Skeletal muscle tissue (tissue), 4 donors: ENCODE data around the gene LIFR. TPM values are rescaled to one million over a fixed set of nuclear protein-coding genes. Genes with fewer than 3 reads are reported as not detected.
A peak's percentile ranks its signal among the peaks of the same experiment; 100 is the strongest.

Experiments used
- H3K27ac ChIP-seq: one replicate; pipeline ENCODE4 v1.7.0; 2013; ENCODE audit warnings: mild to moderate bottlenecking, low read depth, low read length, inconsistent platforms
- H3K27me3 ChIP-seq, 3 donors: one replicate each; pipeline ENCODE4 v1.7.0; 2013; ENCODE audit warnings: low read length in 3 of 3; ENCODE audit not compliant: control insufficient read depth in 3 of 3, insufficient read depth in 3 of 3
- H3K36me3 ChIP-seq, 3 donors: one replicate each; pipeline ENCODE4 v1.7.0; 2013; ENCODE audit warnings: low read length in 3 of 3; ENCODE audit not compliant: control insufficient read depth in 3 of 3, insufficient read depth in 3 of 3
- H3K4me1 ChIP-seq, 3 donors: one replicate each; pipeline ENCODE4 v1.7.0; 2013; ENCODE audit warnings: low read length in 3 of 3, mild to moderate bottlenecking in 3 of 3; ENCODE audit not compliant: control insufficient read depth in 3 of 3, insufficient read depth in 3 of 3
- H3K4me3 ChIP-seq, 3 donors: one replicate each; pipeline ENCODE4 v1.7.0; 2013; ENCODE audit warnings: low read length in 3 of 3
- H3K9ac ChIP-seq, 3 donors: one replicate each; pipeline ENCODE4 v1.7.0; 2013; ENCODE audit warnings: low read length in 3 of 3, mild to moderate bottlenecking in 3 of 3, moderate library complexity in 2 of 3, low read depth in 1 of 3
- H3K9me3 ChIP-seq, 3 donors: one replicate each; pipeline ENCODE4 v1.7.0; 2013; ENCODE audit warnings: low read length in 3 of 3; ENCODE audit not compliant: control insufficient read depth in 3 of 3
- total RNA-seq: library from RNA; depleted of rRNA; stranded (reverse); fragments of >200 nt; gene quantifications from one replicate; pipeline ENCODE4 v1.2.3, GENCODE V29; 2014
- donor health status: Osteomylitis.

The LIFR gene
- total RNA-seq, 1 donor from 2014 or later = 101 TPM

DNA sequence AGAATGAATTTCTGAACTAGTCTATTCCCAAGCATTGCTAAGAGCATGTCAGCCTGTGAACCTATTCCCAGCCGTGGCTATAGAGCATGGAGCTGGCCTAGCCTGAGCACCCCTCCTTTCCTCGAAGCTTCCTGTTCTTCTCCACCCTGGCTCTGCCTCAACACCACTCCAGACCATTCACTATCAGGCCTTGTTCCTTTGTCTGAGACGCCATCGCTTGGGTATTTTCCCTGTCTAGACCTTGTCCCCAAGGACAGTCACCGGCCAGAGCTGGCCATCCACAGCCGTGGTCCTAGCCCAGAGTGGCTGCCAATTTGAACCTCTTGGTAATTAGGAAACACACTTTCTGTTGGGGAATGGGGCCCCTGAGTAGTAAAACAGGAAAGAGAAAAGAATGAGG lies 105.8 kb downstream of the LIFR start:
- H3K9me3 ChIP-seq = no peaks in the 10 kb centered on the region
- H3K27me3 ChIP-seq = no peaks in the 10 kb centered on the region
- peaks cover 25 to 37% (median 35%) of the 10 kb centered on the region in 3 donors for H3K4me1 ChIP-seq
- H3K9ac ChIP-seq = no peak overlapping the region
- peaks cover 29 to 41% (median 32%) of the 10 kb centered on the region in 3 donors for H3K36me3 ChIP-seq
- H3K4me3 ChIP-seq = no peak overlapping the region
- peak overlapping the region; percentile 34 for H3K27ac ChIP-seq

DNA sequence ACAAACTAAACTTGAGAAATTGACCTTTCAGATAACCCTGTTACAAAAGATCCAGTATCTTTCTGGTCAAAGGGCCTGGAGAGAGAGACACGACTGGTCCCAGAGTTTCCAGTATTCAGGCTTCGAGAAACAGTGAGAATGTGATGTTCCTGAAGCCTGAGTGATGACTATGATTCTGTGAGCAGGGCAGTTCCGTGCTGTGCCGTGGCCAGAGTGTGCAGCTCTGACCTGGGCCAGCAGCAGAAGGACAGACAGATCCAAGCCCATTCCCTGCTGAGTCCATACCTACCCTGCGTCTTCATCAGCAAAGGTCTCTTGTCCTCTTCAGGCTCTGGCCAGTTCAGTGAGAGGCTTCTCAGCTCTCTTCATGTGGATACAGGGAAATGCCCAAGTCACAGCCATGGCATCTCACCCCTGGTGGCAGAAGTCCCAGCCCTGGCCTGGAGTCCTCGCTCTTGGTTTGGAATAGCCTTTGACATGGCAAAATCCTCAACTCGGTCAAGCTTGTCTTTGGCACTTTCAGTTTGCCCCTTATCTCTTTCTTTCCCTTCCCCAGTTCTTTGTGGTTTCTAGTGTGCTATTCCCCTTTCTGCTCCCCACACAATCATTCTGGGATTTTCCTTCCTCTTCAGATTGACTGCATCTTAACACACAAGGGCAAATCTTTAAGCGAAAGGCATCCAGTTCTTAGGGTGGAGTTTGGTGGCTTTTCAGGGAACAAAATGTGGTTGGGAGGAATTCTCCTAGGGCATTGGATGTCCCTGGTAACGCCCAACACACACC lies 107.7 kb downstream of the LIFR start:
- H3K9ac ChIP-seq = peak overlapping the region in 1 of 3 donors; percentile 60
- peak overlapping the region in 1 of 3 donors; percentile 52 for H3K4me3 ChIP-seq
- peak overlapping the region; percentile 62 for H3K27ac ChIP-seq
- no peaks in the 10 kb centered on the region for H3K9me3 ChIP-seq
- peaks cover 25 to 44% (median 35%) of the 10 kb centered on the region in 3 donors for H3K4me1 ChIP-seq
- H3K27me3 ChIP-seq = no peaks in the 10 kb centered on the region
- H3K36me3 ChIP-seq = peaks cover 25 to 32% (median 25%) of the 10 kb centered on the region in 3 donors

DNA sequence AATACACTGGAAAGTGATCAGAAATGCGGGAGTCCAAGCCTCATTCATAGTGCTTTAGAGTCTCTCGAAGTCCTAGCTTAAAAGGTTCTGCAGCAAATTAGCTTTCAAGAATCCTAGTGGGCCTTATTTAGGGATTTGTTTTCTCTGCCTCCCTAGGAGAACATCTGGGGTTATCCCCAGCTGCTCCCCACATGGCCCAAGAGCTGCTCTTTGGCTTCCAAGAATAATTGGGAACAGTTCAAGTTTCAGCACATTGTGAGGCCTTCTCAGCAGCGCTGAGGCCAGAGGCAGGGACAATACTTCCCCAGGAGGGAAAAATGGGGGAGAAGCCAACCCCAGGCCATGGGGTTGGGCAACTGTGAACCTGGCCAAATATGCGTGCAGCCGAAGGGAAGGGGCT lies 108.7 kb downstream of the LIFR start:
- Histone ChIP-seq H3K9ac (no peak overlapping the region), H3K27ac (peak overlapping the region; percentile 86), H3K36me3 (peaks cover 16 to 23% (median 18%) of the 10 kb centered on the region in 3 donors), H3K9me3 (no peaks in the 10 kb centered on the region), H3K4me3 (no peak overlapping the region), H3K4me1 (peaks cover 25 to 44% (median 35%) of the 10 kb centered on the region in 3 donors), H3K27me3 (no peaks in the 10 kb centered on the region)

DNA sequence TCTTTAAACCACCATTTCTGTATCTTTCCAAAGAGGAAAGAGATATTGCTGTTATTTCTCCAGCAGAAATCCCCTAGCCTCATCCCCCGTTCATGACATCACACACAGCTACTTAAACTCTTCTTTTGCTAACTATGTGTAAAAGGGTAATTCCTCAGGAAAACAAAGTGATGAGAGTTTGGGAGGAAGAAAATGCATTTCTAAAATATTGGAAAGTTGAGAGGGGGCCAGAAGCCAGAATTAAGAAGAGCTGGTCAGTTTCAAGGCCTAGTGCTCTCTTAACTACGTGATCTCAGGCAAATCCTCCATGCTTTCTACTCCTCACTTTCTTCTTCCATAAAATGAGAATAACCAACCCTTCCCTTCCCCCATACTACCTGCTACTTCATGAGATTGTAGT lies 109.4 kb downstream of the LIFR start:
- peak overlapping the region; percentile 86 for H3K27ac ChIP-seq

DNA sequence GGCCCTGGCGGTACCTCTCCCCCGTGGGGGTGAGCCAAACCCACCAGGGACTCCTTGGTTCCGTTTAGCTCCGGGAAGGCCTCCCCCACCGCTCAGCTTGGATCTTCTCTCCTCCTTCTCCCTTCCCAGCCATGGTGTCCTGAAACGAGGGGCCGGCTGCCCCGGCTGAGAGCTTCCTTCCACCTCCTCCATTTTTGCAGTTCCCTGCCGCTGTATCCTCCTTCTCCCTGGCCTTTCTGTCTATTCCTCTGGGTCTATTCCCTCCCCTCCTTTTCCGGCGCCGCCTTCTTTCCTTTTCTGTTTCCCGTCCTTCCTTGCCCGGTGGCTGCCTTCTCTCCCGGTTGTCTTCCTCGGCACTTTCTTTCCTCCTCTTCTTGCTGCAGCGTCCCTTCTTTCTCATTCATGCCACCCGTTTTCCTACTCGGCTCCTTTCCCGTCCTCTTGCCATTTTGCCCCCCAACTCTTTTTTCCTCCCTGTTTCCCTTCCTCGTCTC lies 110.4 kb downstream of the LIFR start:
- H3K27me3 ChIP-seq = no peaks in the 10 kb centered on the region
- peaks cover 25 to 44% (median 38%) of the 10 kb centered on the region in 3 donors for H3K4me1 ChIP-seq
- peak overlapping the region; percentile 77 to 82 (median 81) for H3K4me3 ChIP-seq
- H3K27ac ChIP-seq = peak overlapping the region; percentile 86
- peaks cover 3 to 11% (median 7%) of the 10 kb centered on the region in 3 donors for H3K36me3 ChIP-seq
- peak overlapping the region; percentile 80 to 93 (median 93) for H3K9ac ChIP-seq
- no peaks in the 10 kb centered on the region for H3K9me3 ChIP-seq

More for the DNA sequence above, 109.4 kb downstream of the LIFR start:
- H3K4me1 ChIP-seq = peaks cover 25 to 44% (median 35%) of the 10 kb centered on the region in 3 donors
- peak overlapping the region in 2 of 3 donors; percentile 80 to 93 for H3K9ac ChIP-seq
- peak overlapping the region in 2 of 3 donors; percentile 77 to 81 for H3K4me3 ChIP-seq
- H3K9me3 ChIP-seq = no peaks in the 10 kb centered on the region
- no peaks in the 10 kb centered on the region for H3K27me3 ChIP-seq
- H3K36me3 ChIP-seq = peaks cover 9 to 16% (median 11%) of the 10 kb centered on the region in 3 donors

DNA sequence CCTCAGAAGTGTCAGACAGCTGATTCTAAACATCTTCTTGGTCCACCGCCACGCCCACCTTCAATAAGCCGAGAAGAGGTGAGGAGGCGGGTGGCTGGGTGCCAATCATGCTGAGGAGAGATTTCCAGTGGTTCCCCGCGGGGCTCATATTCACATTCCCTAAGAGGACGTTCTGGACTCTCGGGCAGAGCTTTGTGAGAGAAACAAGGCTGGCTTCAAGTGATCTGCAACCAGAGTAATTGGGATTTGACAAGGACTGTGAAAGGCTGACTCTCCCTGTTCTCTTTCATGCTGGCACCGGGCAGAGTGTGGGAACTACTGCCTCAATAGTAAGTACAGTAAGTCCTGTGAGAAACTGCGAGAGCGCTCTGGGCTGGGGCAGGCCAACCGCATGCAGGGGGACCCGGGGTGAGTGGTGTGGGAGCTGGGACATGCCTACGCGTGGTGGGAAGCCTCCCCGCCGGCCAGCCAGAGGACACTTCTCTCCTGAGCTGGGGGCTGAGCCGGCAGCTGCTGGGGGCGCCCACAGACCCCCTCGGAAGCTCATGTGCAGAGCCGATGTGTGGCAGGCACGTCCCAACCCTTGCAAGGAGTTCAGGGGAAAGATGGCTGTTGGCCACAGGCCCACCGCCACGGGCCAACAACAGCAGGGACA lies 110.9 kb downstream of the LIFR start:
- Histone ChIP-seq H3K9ac (peak overlapping the region; percentile 80 to 93 (median 93)), H3K4me1 (peaks cover 25 to 44% (median 37%) of the 10 kb centered on the region in 3 donors), H3K4me3 (peak overlapping the region; percentile 77 to 82 (median 81)), H3K27me3 (no peaks in the 10 kb centered on the region), H3K27ac (peak overlapping the region; percentile 86), H3K36me3 (peaks cover 0 to 7% (median 6%) of the 10 kb centered on the region in 3 donors), H3K9me3 (no peaks in the 10 kb centered on the region)

DNA sequence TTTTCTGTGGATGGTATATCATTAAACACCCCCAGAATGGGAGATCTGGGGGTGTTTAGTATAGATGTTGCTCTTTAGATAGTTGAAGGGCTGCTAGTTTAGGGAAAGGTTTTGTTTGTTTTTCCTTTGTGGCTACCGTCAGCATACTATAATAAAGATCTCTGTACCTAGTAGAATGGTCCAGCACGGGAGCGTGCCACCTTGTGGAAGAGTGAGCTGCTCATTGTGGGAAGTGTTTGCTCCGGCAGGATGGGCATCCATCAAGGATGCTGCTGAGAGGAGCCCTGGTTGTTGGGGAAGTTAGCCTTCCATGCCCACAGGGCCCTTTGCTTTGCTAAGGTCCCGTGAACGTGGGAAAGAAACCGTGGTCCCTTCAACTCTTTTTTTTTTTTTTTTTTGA lies 113.1 kb downstream of the LIFR start:
- Histone ChIP-seq H3K4me1 (peaks cover 13 to 31% (median 18%) of the 10 kb centered on the region in 3 donors), H3K4me3 (no peak overlapping the region), H3K9me3 (no peaks in the 10 kb centered on the region), H3K36me3 (no peaks in the 10 kb centered on the region), H3K27me3 (no peaks in the 10 kb centered on the region), H3K27ac (no peak overlapping the region), H3K9ac (no peak overlapping the region)

DNA sequence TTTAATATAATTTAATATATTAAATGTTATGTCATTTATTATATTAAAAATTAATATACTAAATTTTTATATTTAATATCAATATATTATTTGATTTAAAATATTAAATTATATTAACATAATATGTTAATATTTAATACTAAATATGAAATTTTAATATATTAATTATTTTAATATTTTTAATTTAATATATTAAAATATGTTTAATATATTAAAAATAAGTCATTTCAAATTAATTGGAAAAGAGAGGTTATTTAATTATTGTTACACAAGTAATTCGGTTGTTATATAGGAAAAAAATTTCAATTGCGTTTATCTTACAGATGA lies 114.2 kb downstream of the LIFR start:
- no peaks in the 10 kb centered on the region for H3K9me3 ChIP-seq
- H3K27me3 ChIP-seq = no peaks in the 10 kb centered on the region
- no peaks in the 10 kb centered on the region for H3K36me3 ChIP-seq
- no peak overlapping the region for H3K9ac ChIP-seq
- H3K4me3 ChIP-seq = no peak overlapping the region
- no peak overlapping the region for H3K27ac ChIP-seq
- peaks cover 5 to 20% (median 7%) of the 10 kb centered on the region in 3 donors for H3K4me1 ChIP-seq

DNA sequence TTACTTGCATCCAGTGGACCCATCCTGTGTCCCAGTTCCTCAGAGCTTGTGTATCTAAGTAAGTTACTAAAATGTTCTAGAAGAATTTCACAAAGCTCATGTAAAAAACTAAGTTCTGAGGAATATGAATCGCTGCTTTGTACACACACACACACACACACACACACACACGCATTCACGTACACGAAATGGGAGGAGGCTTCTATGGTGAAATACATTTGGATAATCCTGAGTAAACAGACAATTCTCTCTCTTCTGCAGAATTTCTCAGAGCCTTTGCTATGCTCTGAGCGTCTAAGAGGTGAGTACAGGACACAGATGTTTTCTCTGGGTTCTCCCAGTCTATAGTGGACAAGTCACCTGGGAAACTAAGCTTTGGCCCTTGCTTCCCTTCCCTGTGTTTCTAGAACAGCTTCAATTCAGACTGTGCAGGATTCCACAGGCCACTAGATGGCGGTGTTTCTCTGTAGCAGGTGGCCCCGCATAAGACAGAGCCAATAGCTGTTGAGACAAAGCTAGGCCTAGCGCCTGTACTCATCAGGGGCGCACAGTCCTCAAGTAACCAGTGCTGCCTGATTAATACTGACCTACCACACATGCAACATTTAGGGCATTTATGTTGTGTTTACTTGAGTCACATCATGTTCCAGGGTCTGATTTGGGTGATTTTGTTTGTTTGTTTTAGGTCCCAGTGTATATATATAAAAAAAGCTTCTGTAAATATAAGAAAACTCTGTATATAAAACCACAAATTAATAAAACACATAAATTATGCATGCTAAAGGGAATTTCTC lies 114.8 kb downstream of the LIFR start:
- H3K27me3 ChIP-seq = no peaks in the 10 kb centered on the region
- H3K9ac ChIP-seq = no peak overlapping the region
- peaks cover under 1 to 15% (median 4%) of the 10 kb centered on the region in 3 donors for H3K4me1 ChIP-seq
- no peak overlapping the region for H3K27ac ChIP-seq
- H3K9me3 ChIP-seq = no peaks in the 10 kb centered on the region
- H3K36me3 ChIP-seq = no peaks in the 10 kb centered on the region
- H3K4me3 ChIP-seq = no peak overlapping the region
